Suprapubic skin (tissue), 4 donors: Measurements from ENCODE around the gene NAA10. TPM values are rescaled to one million over a fixed set of nuclear protein-coding genes. Genes with fewer than 3 reads are reported as not detected.

Experiments
- DNase-seq, 2 donors: peaks; one replicate each; pipeline ENCODE4 v3.0.0-alpha.2; 2019; ENCODE audit warnings: low spot score in 2 of 2
- H3K27ac ChIP-seq: fragments of 200-600 bp; sonication (generic); one replicate; pipeline ENCODE4 v1.5.1; 2019
- H3K27me3 ChIP-seq: fragments of 200-600 bp; sonication (generic); one replicate; pipeline ENCODE4 v1.5.1; 2019
- H3K36me3 ChIP-seq: fragments of 200-600 bp; sonication (generic); one replicate; pipeline ENCODE4 v1.5.1; 2019
- H3K4me1 ChIP-seq: fragments of 200-600 bp; sonication (generic); one replicate; pipeline ENCODE4 v1.5.1; 2019
- H3K4me3 ChIP-seq: fragments of 200-600 bp; sonication (generic); one replicate; pipeline ENCODE4 v1.5.1; 2019; ENCODE audit warnings: mild to moderate bottlenecking
- H3K9me3 ChIP-seq: fragments of 200-600 bp; sonication (generic); one replicate; pipeline ENCODE4 v1.5.1; 2019
- CTCF ChIP-seq, 2 donors: fragments of 200-600 bp in 1 of 2; fragments of 450-650 bp in 1 of 2; sonication (generic) in 1 of 2; IDR thresholded peaks; one replicate each; pipeline ENCODE4 v1.5.1; 2016 to 2019; ENCODE audit warnings: antibody characterized with exemption in 2 of 2, mild to moderate bottlenecking in 1 of 2, moderate library complexity in 1 of 2
- EP300 ChIP-seq: sonication (generic); formaldehyde crosslinking; IDR thresholded peaks from one replicate; pipeline ENCODE4 v1.6.1; 2017; ENCODE audit warnings: antibody characterized with exemption
- POLR2A ChIP-seq, 2 donors: fragments of 450-650 bp; IDR thresholded peaks; one replicate each; pipeline ENCODE4 v1.6.1; 2017; ENCODE audit warnings: antibody characterized with exemption in 2 of 2, mild to moderate bottlenecking in 2 of 2, moderate library complexity in 2 of 2
- POLR2AphosphoS5 ChIP-seq, 3 donors: sonication (generic); formaldehyde crosslinking; IDR thresholded peaks; one replicate each; pipeline ENCODE4 v1.6.1; 2017; ENCODE audit warnings: antibody characterized with exemption in 3 of 3
- WGBS: methylation state at CpG from one replicate; pipeline ENCODE4 v1.1.5; 2018; 5-methylcytosine and 5-hydroxymethylcytosine counted together
- total RNA-seq, 4 donors: library from RNA; depleted of rRNA; stranded (reverse); fragments of >200 nt; gene quantifications; one replicate each; pipeline ENCODE4 v1.1.0, GENCODE V29; 2016

The NAA10 gene
- total RNA-seq, 4 donors from 2014 or later = 58.5 to 97.2 (median 73.0) TPM

GRCh38 chrX:153884590-153884989 is 50.2 kb downstream of the NAA10 start:
- TF ChIP-seq CTCF (IDR thresholded peaks at IDR 0.05) = no peak
- no peak for TF ChIP-seq EP300
- TF ChIP-seq POLR2AphosphoS5 (IDR thresholded peaks at IDR 0.05) = no peak
- no peak for TF ChIP-seq POLR2A (IDR thresholded peaks at IDR 0.05)
- Histone ChIP-seq H3K27ac (no peak overlapping the region), H3K9me3 (no peaks in the 10 kb centered on the region), H3K4me1 (peaks cover 17% of the 10 kb centered on the region), H3K27me3 (peaks cover 68% of the 10 kb centered on the region), H3K36me3 (no peaks in the 10 kb centered on the region), H3K4me3 (no peak overlapping the region)
- no peak for DNase-seq
- 43% methylated on average over 4 of the region's 6 CpGs for WGBS

GRCh38 chrX:153884136-153884535 is 50.7 kb downstream of the NAA10 start:
- H3K4me1 ChIP-seq = peaks cover 17% of the 10 kb centered on the region
- TF ChIP-seq POLR2AphosphoS5 (IDR thresholded peaks at IDR 0.05) (no peak), CTCF (IDR thresholded peaks at IDR 0.05) (no peak)
- H3K27ac ChIP-seq = no peak overlapping the region
- no peaks in the 10 kb centered on the region for H3K36me3 ChIP-seq
- no peaks in the 10 kb centered on the region for H3K9me3 ChIP-seq
- peaks cover 72% of the 10 kb centered on the region for H3K27me3 ChIP-seq
- 63% methylated on average over 9 of the region's 13 CpGs for WGBS
- DNase-seq = no peak
- H3K4me3 ChIP-seq = no peak overlapping the region

- Histone ChIP-seq H3K4me3 (no peak overlapping the region), H3K36me3 (no peaks in the 10 kb centered on the region), H3K4me1 (peaks cover 17% of the 10 kb centered on the region), H3K9me3 (no peaks in the 10 kb centered on the region), H3K27me3 (peaks cover 80% of the 10 kb centered on the region), H3K27ac (no peak overlapping the region)
- no peak for DNase-seq
- TF ChIP-seq EP300 = no peak
- TF ChIP-seq POLR2A (IDR thresholded peaks at IDR 0.05) = no peak
- no peak for TF ChIP-seq POLR2AphosphoS5 (IDR thresholded peaks at IDR 0.05)
- no peak for TF ChIP-seq CTCF (IDR thresholded peaks at IDR 0.05)
- WGBS = 46% methylated on average over 11 of the region's 13 CpGs
These were observed 51.5 kb downstream of the NAA10 start for GRCh38 chrX:153883163-153883843.

GRCh38 chrX:153882557-153882956 is 52.3 kb downstream of the NAA10 start:
- peaks cover 85% of the 10 kb centered on the region for H3K27me3 ChIP-seq
- DNase-seq = no peak
- no peaks in the 10 kb centered on the region for H3K9me3 ChIP-seq
- H3K4me1 ChIP-seq = peaks cover 17% of the 10 kb centered on the region
- no peaks in the 10 kb centered on the region for H3K36me3 ChIP-seq
- no peak overlapping the region for H3K4me3 ChIP-seq
- H3K27ac ChIP-seq = no peak overlapping the region
- TF ChIP-seq CTCF (IDR thresholded peaks at IDR 0.05) (no peak), EP300 (no peak), POLR2AphosphoS5 (IDR thresholded peaks at IDR 0.05) (no peak), POLR2A (IDR thresholded peaks at IDR 0.05) (no peak)
- WGBS = 66% methylated on average over 3 of the region's 7 CpGs

GRCh38 chrX:153882086-153882498 is 52.7 kb downstream of the NAA10 start:
- Histone ChIP-seq H3K27me3 (peaks cover 86% of the 10 kb centered on the region), H3K9me3 (no peaks in the 10 kb centered on the region), H3K27ac (no peak overlapping the region), H3K4me1 (peaks cover 17% of the 10 kb centered on the region), H3K4me3 (no peak overlapping the region), H3K36me3 (no peaks in the 10 kb centered on the region)
- no peak for TF ChIP-seq POLR2A (IDR thresholded peaks at IDR 0.05)
- no peak for TF ChIP-seq CTCF (IDR thresholded peaks at IDR 0.05)
- TF ChIP-seq POLR2AphosphoS5 (IDR thresholded peaks at IDR 0.05) = no peak
- TF ChIP-seq EP300 = no peak
- 30% methylated on average over 2 of the region's 8 CpGs for WGBS
- no peak for DNase-seq
